HG03520 (cell line): ENCODE measurements around the gene TMEM163.
"Not testable (repeated sequence)": the region's sequence is repeated elsewhere in the genome, so short reads cannot be mapped to it uniquely, and the experiment has no call there.

Experiments
- ATAC-seq: cut with Tn5 transposase; IDR thresholded peaks from one replicate; pipeline ENCODE4 v1.9.1; 2021; ENCODE audit warnings: mild to moderate bottlenecking, moderate library complexity; ENCODE audit not compliant: unreplicated experiment

Gene TMEM163

GRCh38 chr2:134667081-134667480 lies 51.7 kb downstream of the TMEM163 start:
- no peak for ATAC-seq

- no peak for ATAC-seq
Measured at GRCh38 chr2:134665727-134666506, 52.9 kb downstream of the TMEM163 start.

- no peak for ATAC-seq
Measured at GRCh38 chr2:134663451-134664450, 55.0 kb downstream of the TMEM163 start.

GRCh38 chr2:134662751-134663150 lies 56.0 kb downstream of the TMEM163 start:
- no peak for ATAC-seq

DNA sequence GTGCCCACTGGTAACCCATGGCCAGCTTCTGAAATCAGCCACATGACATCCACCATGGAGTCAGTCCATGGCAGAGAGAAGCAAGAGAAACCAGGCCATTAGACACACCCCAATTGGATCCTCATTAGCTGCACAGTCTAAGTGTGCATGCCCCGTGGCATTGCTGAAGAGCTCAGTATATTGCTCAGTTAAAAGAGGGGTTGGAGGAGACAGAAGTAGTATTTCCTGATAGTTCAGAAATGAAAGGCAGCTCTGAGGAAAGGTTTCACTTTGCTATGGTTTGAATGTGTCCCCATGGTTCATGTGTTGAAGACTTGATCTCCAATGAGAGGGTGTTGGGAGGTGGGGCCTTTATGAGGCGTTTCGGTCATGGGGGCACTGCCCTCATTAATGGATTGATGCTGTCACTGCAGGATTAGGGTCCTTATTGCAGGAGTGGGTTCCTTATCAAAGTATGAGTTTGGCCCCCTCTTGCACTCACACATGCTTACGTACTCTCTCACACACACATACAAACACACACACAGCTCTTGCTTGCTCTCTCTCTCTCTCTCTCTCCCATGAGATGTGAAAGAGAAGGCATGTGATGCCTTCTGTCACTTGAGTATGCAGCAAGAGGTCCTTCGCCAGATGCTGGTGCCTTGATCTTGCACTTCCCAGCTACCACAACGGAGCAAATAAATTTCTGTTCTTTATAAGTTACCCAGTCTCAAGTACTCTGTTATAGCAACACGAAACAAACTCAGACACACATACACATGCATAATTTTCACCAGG lies 58.0 kb downstream of the TMEM163 start:
- no peak for ATAC-seq

DNA sequence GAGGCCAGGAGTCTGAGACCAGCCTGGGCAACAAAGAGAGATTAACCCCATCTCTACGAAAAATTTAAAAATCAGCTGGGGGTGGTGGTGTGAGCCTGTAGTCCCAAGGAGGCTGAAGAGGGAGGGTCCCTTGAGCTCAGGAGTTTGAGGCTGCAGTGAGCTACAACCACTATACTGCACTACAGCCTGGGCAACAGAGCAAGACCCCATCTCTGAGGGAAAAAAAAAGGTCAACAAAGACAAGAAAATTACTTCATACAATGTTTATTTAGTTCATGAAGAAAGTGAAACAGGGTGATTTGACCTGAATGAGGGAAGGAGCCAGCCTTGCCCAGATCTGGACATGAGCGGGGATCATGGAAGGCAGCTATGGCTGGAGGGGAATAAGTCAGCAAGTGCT lies 59.1 kb downstream of the TMEM163 start:
- ATAC-seq: no peak

DNA sequence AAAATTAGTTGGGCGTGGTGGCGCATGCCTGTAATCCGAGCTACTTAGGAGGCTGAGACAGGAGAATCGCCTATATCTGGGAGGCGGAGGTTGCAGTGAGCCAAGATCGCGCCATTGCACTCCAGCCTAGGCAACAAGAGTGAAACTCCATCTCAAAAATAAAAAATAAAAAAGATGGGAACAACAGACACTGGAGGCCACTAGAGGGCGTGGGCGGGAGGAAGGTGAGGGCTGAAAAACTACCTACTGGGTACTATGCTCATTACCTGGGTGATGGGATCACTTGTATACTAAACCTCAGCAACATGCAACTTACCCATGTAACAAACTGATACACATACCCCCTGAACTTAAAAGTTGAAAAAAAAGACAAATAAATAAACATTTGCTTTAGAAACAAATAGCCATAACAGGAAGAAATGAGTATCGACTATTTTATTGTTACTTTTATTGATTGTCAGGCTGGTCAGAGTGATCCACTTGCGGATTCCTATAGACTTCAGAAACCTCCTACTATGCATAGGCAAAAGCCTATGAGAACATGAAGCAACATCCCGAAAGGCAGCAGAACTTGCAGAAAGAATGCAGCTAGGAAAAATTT lies 61.0 kb downstream of the TMEM163 start:
- ATAC-seq: no peak

DNA sequence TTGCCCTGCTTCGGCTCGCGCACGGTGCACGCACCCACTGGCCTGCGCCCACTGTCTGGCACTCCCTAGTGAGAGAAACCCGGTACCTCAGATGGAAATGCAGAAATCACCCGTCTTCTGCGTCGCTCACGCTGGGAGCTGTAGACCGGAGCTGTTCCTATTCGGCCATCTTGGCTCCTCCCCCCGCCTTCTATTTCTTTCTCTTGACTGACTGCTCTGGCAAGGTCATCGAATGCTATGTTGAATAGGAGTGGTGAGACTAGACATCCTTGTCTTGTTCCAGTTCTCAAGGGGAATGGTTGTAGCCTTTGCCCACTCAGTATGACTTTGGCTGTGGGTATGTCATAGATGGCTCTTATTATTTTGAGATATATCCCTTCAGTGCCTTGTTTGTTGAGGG lies 62.4 kb downstream of the TMEM163 start:
- ATAC-seq: not testable (repeated sequence)

DNA sequence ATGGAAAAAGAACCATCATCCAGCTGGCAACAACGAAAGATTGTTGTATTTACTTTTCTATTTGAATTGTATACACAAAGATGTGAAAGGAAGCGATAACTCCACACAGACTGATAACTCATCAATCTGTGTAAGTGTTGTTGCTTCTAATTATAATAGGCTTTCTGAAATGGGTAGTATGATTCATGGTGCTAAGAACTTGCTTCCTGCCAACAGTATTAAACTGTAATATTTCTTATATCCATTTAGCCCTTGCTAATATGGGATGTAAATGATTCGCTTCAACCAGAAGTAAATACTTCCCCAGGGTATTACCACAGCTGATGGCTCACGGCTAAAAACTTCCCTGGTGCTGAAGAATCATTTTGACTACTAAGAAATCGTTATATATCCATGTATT lies 70.2 kb downstream of the TMEM163 start:
- no peak for ATAC-seq

- no peak for ATAC-seq
Measured at GRCh38 chr2:134647607-134648256, 71.1 kb downstream of the TMEM163 start.

DNA sequence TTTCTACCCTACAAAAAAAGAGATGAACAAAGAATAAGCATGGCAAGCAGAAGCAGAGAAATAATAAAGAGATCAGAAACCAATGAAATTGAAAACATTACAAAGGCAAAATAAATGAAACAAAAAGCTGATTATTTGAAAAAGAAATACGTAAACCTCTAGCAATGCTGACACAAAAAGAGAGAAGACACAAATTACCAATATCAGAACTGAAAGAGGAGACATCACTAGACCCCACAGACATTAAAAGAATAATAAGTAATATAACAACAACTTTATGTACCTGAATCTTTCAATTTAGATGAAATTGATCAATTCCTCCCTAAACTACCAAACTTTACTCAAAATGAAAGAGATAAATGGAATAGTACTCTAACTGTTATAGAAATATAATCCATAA lies 75.9 kb downstream of the TMEM163 start:
- ATAC-seq: no peak

- no peak for ATAC-seq
Measured at GRCh38 chr2:134640494-134640893, 78.3 kb downstream of the TMEM163 start.

GRCh38 chr2:134639265-134639664 lies 79.5 kb downstream of the TMEM163 start:
- no peak for ATAC-seq

- no peak for ATAC-seq
Measured at GRCh38 chr2:134636714-134637113, 82.1 kb downstream of the TMEM163 start.

GRCh38 chr2:134634054-134634753 lies 84.6 kb downstream of the TMEM163 start:
- no peak for ATAC-seq

- ATAC-seq: no peak
Measured at GRCh38 chr2:134630504-134631159, 88.2 kb downstream of the TMEM163 start.

DNA sequence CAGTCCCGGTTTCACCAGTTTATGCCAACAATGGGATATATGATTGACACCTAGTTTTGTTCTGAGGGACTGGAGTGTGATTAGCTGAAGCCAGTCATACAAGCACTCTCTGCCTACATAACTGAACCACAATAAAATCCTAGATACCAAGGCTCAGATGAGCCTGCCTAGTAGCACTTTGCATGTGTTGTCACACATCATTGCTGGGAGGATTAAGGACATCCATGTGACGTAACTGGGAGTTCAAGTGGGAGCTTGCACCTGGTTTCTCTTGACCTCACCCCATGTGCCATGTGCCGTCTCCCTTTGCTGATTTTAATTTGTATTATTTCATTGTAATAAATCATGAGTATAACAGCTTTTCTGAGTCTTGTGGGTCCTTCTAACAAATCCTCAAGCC lies 90.3 kb downstream of the TMEM163 start:
- no peak for ATAC-seq

DNA sequence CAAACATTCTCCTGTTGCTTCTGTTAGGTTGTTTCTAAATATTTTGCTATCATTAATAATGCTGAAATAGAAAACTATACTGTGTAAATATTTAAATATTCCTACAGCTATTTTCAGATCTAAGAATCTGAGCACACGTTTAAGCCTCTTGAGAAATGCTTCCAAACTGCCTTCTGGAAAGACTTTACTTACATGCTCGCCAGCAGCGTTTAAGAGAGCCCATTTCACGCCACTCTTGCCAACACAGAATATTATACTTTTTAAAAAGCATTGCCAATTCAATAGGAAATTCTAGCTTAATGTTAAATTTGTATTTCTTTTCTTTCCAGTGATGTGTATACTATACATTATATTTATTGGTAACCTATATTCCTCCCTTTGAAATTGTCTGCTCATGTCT lies 92.0 kb downstream of the TMEM163 start:
- ATAC-seq: no peak

DNA sequence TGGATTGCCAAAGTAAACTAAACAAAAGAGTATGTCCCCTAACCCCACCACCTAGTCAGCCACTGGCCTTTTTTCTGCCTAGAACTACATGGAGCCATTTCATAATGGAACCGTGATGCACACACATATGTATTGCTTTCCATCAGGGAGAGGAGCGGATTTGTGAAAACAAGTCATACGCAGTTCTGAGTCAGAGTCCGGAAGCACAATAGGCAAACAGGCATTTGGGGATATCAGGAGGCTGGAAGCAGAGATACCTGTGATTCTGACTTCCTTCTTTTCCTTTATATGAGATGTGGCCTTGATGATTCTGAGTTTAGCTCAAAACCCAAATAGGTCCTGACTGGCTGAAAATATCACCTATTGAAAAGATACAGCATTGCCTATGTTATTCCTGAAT lies 93.5 kb downstream of the TMEM163 start:
- no peak for ATAC-seq
